ENCODE results near the gene DDX10. TPM values are rescaled to one million over a fixed set of nuclear protein-coding genes. Genes with fewer than 3 reads are reported as not detected.
"Not testable (repeated sequence)": the region's sequence is repeated elsewhere in the genome, so short reads cannot be mapped to it uniquely, and the experiment has no call there.

DDX10 gene
- total RNA-seq, 1 donor from 2014 or later: 32.0 TPM

DNA sequence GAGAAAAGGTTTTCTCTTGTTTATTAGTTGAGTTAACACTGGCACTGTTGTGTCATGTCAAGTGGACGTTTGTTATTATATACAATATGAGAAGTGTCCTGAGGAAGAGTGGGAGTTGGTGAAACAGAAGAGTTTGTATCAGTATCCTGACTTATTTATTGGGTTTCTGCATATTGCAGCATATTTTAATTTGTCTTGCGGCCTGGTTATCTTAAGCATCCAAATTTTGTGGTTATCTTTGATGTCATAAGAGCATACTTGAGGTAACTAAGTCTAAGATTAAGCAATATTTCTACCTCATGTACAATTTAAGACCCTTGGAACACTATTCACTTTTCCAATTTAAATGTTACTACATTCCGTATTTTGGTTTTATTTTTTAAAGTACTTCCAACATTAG lies 103.5 kb downstream of the DDX10 start:
- intact Hi-C loops (cut with micrococcal nuclease): no loop called here

DNA sequence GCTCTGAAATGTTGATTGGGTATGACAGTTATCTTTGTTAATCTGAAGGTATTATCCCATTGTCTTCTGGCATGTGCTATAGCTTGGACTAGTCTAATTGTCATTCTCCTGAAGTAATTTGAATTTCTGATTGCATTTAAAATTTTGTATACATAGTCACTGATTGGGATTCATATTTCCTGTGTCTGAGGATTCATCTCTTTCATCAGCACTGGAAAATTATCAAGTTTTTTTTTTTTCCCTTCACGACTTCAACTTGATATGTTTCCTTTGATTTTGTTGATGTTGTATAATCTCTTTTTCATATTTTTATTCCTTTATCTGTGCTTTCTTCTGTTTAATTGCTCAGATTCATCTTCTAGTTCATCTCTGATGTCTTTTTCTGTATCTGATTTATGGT lies 104.1 kb downstream of the DDX10 start:
- intact Hi-C loops (cut with micrococcal nuclease): no loop called here

DNA sequence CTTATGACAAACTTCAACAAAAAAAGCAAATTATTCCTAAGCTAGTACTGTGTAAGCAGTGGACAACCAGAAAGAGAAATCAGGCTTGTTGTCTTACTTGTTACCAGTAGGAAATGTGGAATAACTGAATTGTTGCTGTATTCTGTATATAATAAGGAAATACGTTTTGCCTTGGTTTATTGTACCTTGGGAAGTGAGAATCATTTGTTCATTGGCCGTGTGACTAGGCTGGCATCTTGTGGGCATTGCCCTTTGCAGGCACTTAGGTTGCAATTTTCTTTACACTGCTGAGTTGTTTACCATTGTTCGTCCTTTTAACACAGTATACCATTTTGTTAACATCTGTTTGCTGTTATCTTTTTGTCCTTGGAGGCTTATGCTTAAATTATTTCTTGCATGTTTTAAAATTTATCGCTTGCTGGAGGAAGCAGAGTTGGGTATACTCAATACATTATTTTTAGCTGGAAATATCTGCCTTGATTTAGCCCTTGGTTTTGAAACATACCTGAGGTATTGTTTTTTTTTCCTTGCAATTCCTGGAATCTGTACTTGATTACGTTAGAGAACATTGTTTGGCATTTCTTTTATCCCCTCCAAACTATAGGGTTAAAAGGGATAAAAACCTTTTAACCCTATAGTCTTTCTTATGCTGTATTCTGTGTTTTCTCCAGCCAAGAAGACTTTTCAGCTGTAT lies 109.3 kb downstream of the DDX10 start:
- intact Hi-C loops (cut with micrococcal nuclease): no loop called here

- intact Hi-C loops (cut with micrococcal nuclease): no loop called here
These were observed 110.5 kb downstream of the DDX10 start for GRCh38 chr11:108775324-108775723.

GRCh38 chr11:108779147-108779546 lies 114.3 kb downstream of the DDX10 start:
- intact Hi-C loops (cut with micrococcal nuclease): not testable (repeated sequence)

GRCh38 chr11:108780119-108780518 lies 115.2 kb downstream of the DDX10 start:
- intact Hi-C loops (cut with micrococcal nuclease): no loop called here

- intact Hi-C loops (cut with micrococcal nuclease): no loop called here
These were observed 117.1 kb downstream of the DDX10 start for GRCh38 chr11:108781946-108782345.

- intact Hi-C loops (cut with micrococcal nuclease): no loop called here
These were observed 121.6 kb downstream of the DDX10 start for GRCh38 chr11:108786281-108786990.

- intact Hi-C loops (cut with micrococcal nuclease): no loop called here
These were observed 122.2 kb downstream of the DDX10 start for GRCh38 chr11:108787105-108787504.

DNA sequence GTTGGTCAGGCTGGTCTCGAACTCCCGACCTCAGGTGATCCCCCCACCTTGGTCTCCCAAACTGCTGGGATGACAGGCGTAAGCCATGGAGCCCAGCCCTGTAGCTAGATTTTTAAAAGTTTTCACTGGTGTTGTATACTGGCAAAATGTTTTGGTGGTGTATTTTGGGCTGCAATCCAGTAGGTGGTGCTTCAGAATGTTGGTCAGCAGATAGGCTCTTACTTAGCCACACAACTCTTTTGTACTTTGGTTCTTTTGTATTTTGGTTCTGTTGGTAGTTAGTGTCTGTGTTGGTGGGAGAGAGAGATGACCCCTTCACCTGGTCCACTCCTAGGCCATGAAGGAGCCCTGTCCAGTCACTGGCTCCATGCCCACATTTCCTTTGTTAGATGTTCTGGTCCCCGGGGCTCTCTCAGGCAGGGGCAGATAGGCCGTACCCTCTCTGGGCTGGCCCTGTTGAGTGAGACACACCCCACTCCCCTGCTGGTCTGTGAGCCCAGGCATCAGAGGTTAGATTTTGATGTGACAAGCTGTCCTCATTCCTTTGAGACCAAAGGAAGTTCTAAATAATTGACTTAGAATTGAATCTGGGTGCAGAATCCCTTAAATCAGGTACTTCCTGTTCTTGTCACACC lies 123.8 kb downstream of the DDX10 start:
- intact Hi-C loops (cut with micrococcal nuclease): no loop called here

DNA sequence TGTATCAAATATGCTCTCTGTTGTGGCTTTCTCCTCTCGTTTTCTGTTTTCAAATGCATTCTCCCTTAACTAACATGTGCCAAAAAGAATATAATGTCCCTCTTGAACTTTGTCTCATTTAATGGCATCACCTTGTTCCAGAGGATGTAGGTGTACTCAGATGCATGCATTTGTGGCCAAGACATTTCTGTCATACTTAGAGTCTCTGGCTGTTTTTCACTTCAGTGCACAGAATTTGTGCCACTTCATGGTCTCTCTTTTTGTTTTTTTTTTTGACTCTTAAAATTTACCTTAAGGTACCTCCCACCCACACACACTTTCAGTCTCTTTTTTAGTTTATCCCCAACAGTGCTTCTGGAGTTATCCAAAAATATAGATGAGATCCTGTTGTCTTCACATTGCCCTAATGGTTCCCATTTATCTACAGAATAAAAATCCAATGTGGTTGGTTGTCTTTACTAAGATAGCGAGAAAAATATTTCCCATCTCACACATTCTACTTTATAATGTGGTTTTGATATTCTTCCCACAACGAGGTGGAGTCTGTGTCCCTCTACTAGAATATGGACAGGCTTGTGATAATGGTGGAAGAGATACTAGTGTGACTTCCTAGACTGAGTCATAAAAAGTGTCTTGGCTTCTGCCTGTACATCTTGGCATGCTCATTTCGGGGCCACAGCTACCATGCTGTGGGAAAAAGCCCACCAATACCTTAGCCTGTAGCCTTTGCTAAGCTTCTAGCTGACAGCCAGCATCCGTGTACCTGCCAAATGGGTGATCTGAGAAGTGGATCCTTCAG lies 125.8 kb downstream of the DDX10 start:
- intact Hi-C loops (cut with micrococcal nuclease): no loop called here

DNA sequence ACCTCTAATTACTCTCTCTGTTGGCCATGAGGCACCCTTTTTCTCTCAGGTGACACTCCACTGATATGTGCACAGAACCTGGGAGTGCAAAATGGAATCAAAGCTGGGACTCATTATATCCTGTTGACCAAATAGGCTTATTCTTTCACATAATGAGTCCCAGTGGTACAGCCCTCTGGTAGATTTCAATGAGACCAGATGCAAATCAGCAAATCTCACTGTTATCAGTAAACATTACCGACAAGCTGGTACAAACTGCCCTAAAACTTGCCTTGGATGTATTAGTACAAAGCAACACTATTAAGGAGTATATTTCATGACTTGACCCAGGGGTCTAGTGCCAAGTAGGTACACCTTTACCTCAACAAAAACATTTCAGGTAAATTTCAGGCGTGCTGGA lies 128.3 kb downstream of the DDX10 start:
- intact Hi-C loops (cut with micrococcal nuclease): no loop called here

GRCh38 chr11:108793611-108794010 lies 128.7 kb downstream of the DDX10 start:
- intact Hi-C loops (cut with micrococcal nuclease): no loop called here

GRCh38 chr11:108796551-108796950 lies 131.7 kb downstream of the DDX10 start:
- intact Hi-C loops (cut with micrococcal nuclease): no loop called here

DNA sequence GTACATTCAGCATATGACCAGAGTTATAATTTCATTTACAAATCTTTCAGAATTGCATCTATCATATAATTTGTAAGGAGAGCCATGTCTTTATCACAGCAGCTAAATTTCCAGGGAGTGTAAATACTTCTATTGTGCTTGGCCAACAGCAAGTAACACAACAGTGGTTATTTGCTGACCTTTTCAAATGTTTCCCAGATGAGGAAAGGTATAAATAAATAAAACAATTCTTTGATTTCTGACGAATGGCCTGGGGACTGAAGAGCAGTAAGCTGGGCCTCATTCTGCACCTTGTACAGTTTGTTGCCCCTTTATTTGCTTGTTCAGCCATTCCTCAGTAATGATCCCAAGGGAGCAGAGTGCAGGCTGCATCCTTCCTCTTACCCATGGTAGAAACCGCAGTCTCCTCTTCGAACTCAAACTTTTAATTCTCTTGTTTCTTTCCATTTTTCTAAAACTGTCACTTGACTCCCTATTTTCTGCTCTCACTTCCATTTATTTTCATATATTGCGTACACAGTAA lies 132.8 kb downstream of the DDX10 start:
- intact Hi-C loops (cut with micrococcal nuclease): no loop called here

GRCh38 chr11:108802492-108802891 lies 137.6 kb downstream of the DDX10 start:
- intact Hi-C loops (cut with micrococcal nuclease): no loop called here

DNA sequence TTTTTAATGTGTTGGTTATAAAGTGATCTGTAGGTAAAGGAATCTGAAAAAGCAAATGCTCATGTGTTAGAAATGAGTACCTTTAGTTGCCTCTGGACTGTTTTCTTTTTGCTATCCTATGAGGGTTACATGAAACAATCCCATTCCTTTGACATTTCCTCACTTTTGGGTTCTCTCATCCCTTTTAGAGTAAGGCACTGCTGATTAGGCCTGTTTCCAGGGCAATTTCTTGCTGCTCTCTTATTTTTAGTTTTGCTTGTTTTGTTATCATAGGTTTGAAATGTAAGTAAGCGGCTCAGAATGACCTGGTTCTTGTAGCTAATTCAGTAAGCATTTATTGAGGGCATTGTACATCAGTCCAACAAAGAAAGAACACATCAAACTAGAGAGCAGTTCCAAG lies 138.9 kb downstream of the DDX10 start:
- intact Hi-C loops (cut with micrococcal nuclease): no loop called here

DNA sequence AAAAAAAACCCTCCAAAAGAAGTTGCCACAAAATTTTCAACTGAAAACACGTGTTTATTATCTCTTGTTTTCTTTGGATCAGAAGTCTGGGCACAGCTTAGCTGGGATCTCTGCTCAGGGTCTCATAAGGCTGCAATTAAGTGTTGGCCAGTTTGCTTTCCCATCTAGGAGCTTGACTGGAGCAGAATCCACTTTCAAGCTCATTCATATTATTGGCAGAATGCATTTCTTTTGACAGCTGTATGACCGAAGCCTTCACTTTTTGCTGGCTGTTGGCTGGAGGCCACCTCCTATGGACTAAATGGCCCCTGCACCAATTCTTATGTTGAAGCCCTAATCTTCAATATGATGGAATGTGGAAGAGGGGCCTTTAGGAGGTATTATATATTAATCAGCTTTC lies 139.6 kb downstream of the DDX10 start:
- intact Hi-C loops (cut with micrococcal nuclease): no loop called here

DNA sequence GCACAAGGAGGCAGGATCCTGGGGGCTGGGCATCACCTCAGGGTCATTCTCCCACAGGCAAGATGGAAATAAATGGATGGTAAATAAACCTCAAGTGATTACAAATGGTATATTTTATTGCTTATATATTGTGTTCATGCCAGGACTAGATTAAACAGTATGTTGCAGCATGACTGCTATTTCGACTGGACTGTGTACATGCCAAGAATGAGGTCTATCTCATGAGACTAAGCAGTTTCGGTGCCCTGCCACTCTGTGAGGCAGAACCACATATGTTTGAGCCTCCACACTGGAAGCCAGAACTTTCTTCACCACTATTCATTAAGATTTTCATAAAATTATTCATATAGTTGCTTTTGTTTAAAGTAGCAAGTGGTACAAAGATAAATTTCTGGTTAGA lies 140.2 kb downstream of the DDX10 start:
- intact Hi-C loops (cut with micrococcal nuclease): no loop called here

DNA sequence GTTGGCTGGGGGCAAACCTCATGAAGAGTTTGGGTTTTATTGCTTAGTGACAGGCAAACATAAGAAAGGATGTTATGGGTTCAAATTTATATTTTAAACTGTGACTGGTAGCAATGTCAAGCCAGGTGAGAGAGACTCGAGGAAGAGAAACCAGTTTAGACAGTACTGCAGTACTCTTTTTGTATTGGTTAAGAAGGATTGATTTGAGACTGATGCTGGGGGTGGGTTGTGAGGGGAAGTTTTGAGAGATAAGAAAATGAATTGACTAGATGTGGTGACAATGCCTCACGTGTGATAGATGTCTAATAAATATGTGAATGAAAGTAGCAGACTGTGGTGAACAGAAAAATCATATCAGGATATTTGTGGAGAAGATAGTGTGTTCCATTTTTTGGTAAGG lies 142.4 kb downstream of the DDX10 start:
- intact Hi-C loops (cut with micrococcal nuclease): no loop called here

GRCh38 chr11:108813086-108813485 lies 148.2 kb downstream of the DDX10 start:
- intact Hi-C loops (cut with micrococcal nuclease): no loop called here

DNA sequence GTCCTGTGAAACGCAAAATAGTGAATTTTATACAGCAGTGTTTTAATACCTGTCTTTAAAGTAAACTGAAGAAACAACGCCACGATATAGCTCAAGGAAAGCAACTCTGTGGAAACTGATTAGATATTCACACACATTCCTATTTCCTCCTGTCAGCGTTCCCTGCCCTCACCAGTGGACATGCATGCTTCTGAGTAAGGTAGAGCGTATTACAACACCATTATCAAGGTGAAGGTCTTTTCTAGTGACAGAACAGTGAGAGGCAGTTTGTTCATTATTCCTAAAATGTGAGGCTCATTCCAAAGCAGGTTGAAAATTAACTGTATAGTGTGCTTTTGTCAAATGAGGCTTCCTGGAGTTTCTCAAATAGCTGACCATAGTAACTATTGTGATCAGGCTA lies 153.1 kb downstream of the DDX10 start:
- intact Hi-C loops (cut with micrococcal nuclease): no loop called here
